GM21737 (cell line): Measurements from ENCODE around the gene AIDA.

Source experiments
- ATAC-seq: cut with Tn5 transposase; IDR thresholded peaks from one replicate; pipeline ENCODE4 v1.9.1; 2021; ENCODE audit warnings: mild to moderate bottlenecking, moderate library complexity; ENCODE audit not compliant: unreplicated experiment

AIDA gene

GRCh38 chr1:222653178-222653827 lies 59.0 kb downstream of the AIDA start:
- ATAC-seq = peak; percentile 49

DNA sequence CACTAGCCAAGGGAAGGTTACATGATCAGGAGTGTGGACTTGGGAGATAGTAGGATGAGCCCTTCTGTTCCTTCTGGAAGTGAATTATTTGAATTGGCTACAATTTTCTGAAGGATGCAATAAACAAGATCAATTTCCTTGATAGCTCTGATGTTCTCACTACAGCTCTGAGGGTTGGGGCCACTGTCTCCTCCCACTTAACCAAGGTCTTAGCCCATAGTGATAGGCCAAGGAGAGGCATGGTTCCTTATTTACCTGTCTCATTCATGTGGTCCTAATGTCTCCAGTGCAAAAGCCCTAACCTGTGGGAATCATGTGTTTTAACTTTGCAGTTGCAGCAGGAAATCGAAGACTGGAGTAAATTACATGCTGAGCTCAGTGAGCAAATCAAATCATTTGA lies 59.6 kb downstream of the AIDA start:
- no peak for ATAC-seq

- ATAC-seq = no peak
Measured at GRCh38 chr1:222644636-222644980, 67.7 kb downstream of the AIDA start.

GRCh38 chr1:222643938-222644635 lies 68.2 kb downstream of the AIDA start:
- ATAC-seq = peak; percentile 98

- ATAC-seq = no peak
Measured at GRCh38 chr1:222643606-222643937, 68.7 kb downstream of the AIDA start.

- no peak for ATAC-seq
Measured at GRCh38 chr1:222642468-222642867, 69.8 kb downstream of the AIDA start.

DNA sequence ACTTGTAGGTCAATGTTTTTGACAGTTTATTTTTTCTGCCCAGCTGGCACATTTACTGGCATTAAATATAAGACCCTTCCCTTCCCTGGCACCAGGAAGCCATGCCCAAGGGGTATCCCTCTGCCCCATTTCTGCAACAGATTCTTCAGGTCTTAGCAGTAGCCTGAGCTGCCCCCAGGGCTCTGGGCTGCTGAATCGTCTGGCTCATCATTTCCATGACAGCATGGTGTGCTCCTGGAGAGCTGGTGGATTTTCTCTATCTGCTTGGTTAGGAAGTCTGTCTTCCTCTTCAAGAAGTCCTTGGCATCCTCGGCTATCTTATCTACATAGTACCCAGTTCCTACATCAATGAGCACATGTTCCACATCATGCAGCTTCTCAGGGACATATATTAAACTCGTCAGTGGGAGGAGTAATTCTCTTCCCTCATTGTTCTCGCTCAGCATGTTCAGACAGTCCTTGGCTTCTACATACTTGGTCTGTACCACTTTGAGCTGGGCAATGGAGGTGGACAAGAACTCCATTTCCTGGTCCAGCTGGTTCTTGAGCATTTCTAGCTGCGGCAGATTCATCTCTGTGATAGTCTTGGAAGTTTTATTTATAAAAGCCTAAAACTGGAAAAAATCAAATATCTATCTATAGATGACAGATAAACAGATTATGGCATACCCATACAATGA lies 70.9 kb downstream of the AIDA start:
- ATAC-seq = no peak

DNA sequence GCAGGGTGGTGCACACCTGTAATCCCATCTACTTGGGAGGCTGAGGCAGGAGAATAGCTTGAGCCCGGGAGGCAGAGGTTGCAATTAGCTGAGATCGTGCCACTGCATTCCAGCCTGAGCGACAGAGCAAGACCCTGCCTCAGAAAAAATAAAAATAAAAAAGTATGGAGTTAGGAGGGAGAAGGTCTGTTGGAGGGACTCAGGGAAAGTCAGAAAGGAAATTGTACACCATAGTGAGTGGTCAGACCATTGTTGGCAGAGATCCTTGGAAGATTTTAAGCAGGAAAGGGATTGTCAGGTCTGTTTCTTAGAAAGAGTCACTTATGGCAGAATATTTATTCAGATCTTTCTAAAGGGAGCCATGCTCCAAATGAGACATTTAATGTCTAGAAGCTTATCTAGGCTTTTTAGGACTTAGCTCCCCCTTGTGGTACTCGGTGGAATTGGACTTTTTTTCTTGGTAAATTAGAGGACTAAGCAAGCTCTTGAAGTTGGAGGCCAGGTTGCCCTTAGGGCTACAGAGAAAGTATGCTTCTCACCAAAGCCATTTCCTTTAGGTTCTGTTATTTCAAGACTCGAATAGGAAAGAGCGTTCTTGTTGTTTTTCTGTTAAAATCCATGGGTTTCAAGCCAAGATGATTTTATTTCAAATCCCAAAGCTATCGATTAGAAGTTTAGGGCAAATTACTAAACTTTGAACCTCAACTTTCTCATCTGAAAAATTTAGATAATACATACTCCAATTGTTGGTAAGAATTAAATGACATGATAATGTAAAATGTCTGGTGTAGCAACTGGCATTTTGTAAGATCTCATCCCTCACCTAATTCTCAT lies 77.9 kb downstream of the AIDA start:
- peak; percentile 70 for ATAC-seq

GRCh38 chr1:222632749-222633148 lies 79.5 kb downstream of the AIDA start:
- no peak for ATAC-seq

- no peak for ATAC-seq
Measured at GRCh38 chr1:222631611-222632208, 80.6 kb downstream of the AIDA start.

DNA sequence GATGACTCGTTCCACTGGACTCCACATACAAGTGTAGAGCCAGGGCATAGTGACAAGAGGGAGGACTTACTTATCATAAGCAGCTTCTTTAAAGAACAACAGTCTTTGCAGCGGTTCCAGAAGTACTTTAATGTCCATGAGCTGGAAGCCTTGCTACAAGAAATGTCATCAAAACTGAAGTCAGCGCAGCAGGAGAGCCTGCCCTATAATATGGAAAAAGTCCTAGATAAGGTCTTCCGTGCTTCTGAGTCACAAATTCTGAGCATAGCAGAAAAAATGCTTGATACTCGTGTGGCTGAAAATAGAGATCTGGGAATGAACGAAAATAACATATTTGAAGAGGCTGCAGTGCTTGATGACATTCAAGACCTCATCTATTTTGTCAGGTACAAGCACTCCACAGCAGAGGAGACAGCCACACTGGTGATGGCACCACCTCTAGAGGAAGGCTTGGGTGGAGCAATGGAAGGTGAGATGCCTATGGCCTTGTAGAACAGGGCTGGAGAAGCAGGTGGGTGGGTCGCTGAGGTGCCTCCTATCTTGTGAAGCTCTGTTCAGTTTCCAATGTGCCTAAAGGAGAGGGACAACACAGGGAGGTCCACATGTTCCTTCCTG lies 82.3 kb downstream of the AIDA start:
- ATAC-seq = no peak

DNA sequence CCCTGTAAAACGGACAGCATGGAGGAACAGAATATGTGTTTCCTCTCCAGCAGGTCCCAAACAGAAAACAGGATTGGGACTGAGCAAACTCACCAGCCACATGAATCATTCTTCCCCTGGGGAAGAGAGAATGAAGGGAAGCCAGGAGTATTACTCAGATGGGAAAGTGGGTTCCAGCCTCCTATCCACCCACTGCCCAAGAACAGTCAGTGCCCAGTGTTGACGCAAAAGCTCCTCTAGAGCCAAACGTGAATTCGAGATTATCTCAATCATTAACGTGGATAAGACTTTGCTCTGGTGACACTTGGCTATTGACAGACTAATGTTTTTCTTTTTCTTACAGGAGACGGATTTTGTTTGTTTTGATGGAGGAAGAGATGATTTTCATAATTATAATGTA lies 85.1 kb downstream of the AIDA start:
- no peak for ATAC-seq

DNA sequence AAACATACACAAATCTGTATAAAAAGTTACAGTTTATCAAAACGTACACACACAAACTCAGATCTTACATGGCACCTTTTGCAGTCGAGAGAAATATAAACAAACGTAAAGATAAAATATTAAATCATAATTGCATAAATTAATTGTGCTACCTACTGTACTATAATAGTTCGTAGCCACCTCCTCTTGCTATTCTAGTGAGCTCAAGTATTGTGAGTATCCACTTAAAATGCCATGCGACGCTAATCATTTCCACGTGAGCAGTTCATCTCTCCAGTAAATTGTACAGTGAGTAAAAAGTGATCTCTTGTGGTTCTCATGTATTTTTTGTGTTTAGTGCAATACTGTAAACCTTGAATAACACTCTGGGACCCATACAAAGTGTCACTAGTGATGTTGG lies 88.1 kb downstream of the AIDA start:
- ATAC-seq = no peak

- ATAC-seq = no peak
Measured at GRCh38 chr1:222623458-222623857, 88.8 kb downstream of the AIDA start.

DNA sequence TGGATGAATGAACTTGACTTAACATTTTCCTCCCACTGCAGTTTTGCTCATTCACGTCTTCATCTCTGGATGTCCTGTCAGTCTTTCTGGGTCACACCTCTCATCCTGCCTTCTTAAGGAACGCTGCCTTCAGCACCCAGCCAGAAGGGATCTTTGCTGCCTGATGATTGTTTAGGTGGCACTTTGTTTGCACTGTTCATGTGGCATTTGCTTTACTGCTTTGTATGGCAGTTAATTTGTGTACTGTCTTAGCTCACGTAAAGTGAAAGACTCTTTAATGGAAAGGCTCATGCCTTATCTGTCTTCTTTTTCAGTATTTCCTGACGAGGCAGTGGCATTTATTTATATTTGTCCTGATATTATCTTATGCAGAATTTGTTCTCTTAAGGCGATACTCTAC lies 89.5 kb downstream of the AIDA start:
- no peak for ATAC-seq

DNA sequence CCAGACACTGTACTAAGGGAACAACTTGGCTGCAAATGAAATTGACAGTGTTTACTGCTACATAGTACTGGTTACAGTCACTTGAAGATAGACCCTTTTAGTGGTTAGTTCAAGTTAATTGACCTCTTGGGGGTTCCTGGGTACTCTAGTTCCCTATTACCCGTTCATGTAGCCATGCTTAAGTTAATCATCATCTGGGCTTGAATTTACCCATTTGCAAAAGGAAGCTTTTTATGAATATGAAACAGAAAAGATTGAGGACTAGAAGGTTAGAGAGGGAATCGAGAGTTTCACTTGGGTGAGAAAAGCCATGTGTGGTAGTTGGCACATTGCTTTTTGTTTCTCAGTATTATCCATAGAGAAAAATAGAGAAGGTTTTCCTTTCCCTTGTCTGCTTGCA lies 91.7 kb downstream of the AIDA start:
- ATAC-seq = peak; percentile 48

DNA sequence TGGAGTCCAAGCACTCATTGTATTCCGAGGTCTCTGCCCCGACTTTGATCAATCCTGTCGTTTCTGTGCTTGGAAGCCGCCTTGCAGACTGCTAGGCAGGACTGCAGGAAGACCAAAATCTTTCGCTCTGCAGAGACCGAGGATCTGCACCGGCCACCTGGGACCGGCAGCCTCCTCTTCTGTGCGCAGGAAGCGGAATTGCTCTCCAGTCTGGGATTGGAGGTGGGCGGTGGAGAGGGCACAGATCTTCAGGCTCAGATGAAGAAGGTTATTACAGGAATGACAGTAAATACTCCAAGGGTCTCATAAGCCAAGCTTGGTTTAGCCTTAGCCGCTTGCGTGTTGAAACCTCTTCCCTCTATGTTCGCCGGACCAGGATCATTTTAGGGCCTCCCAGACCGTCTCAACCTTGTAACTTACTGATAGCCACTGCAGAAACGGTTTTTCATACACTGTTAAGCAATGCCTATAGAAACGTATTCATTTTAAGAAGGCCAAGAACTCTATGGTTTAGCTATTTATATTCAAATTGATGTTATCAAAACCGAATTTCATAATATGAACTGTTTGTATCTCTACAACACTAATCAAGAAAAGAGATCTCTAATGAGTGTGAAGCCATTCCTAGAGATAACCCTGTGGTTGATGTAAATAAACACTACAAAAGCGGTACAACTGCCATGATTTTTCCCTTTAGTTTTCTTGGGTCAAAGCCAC lies 93.3 kb downstream of the AIDA start:
- no peak for ATAC-seq
